Mammary epithelial cell (primary cell): ENCODE results near the gene ZMYND19.

Source experiments
- EZH2 ChIP-seq: IDR thresholded peaks from 2 replicates; pipeline ENCODE4 v1.6.1; 2012; ENCODE audit warnings: low read length, inconsistent platforms, borderline replicate concordance
- TF ChIP-seq, protein P1 (sequence below), 2 donors: IDR thresholded peaks in 1 of 2; conservative IDR thresholded peaks in 1 of 2; 2 replicates each; pipeline ENCODE4 v1.5.1; 2011 to 2012; ENCODE audit warnings: inconsistent platforms in 2 of 2, low read length in 2 of 2, mild to moderate bottlenecking in 2 of 2, control low read depth in 1 of 2, low read depth in 1 of 2; ENCODE audit not compliant: insufficient read depth in 1 of 2; ENCODE audit errors: extremely low read depth in 1 of 2

DNA sequence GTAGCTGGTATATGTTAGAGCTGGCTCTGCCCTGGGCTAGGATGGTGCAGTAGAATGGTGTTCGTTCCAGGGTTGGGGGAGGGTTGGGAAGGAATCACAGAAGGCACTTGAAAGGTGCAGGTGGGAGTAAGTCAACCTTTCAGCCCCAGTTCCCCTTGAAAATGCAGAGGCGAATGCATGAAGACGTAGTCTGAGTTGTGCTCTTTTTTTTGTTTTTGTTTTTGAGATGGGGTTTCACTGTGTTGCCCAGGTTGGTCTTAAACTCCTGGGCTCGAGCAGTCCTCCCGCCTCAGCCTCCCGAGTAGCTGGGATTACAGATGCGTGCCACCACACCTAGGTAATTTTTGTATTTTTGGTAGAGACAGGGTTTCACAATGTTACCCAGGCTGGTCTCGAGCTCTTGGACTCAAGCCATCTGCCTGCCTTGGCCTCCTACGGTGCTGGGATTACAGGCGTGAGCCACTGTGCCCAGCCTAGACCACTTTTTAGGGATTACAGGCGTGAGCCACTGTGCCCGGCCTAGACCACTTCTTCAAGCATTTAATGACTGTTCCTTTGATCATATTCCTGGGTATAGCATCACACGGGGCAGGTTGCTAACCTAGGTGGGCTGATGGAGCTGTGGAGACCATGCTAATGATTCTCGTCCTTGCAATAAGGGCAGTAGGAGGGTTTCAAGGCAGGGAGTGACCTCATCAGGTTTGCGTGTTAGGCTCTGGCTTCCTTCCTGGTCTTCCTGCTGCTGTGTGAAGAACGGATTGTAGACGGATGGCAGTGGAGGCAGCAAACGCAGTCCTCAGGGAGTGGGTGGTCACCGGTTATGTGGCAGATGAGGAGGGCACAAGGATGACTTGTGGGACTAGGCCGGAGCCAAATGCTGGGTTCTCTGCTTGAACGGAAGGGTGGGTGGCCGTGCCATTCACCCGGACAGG, 42.2 kb upstream of the ZMYND19 start:
- no peak for TF ChIP-seq EZH2
- TF ChIP-seq, protein P1, sequence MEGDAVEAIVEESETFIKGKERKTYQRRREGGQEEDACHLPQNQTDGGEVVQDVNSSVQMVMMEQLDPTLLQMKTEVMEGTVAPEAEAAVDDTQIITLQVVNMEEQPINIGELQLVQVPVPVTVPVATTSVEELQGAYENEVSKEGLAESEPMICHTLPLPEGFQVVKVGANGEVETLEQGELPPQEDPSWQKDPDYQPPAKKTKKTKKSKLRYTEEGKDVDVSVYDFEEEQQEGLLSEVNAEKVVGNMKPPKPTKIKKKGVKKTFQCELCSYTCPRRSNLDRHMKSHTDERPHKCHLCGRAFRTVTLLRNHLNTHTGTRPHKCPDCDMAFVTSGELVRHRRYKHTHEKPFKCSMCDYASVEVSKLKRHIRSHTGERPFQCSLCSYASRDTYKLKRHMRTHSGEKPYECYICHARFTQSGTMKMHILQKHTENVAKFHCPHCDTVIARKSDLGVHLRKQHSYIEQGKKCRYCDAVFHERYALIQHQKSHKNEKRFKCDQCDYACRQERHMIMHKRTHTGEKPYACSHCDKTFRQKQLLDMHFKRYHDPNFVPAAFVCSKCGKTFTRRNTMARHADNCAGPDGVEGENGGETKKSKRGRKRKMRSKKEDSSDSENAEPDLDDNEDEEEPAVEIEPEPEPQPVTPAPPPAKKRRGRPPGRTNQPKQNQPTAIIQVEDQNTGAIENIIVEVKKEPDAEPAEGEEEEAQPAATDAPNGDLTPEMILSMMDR (conservative IDR thresholded peaks at IDR 0.05 in 1 of 2, IDR thresholded peaks at IDR 0.05 in 1 of 2; ENCODE audit: extremely low read depth in 1 of 2, insufficient read depth in 1 of 2, low read depth in 1 of 2, low read length in 2 of 2) = no peak
